Measurements from ENCODE around the gene UNC45A. TPM values are rescaled to one million over a fixed set of nuclear protein-coding genes. Genes with fewer than 3 reads are reported as not detected.
"Not testable (repeated sequence)": the region's sequence is repeated elsewhere in the genome, so short reads cannot be mapped to it uniquely, and the experiment has no call there.

The UNC45A gene
- total RNA-seq, 1 experiment from 2014 or later: 63.1 TPM

- no TSS peak for BruUV-seq (replicated peaks)
- H3K9me3 Mint-ChIP-seq (ENCODE audit: unreplicated experiment): no peaks in the 10 kb centered on the region
These were observed 27.1 kb upstream of the UNC45A start for GRCh38 chr15:90907838-90908507.

GRCh38 chr15:90909449-90909848 is 25.6 kb upstream of the UNC45A start:
- CTCF ChIA-PET: not testable (repeated sequence)

More at GRCh38 chr15:90907838-90908507, 27.1 kb upstream of the UNC45A start:
- Mint-ChIP-seq H3K27me3 (ENCODE audit: insufficient read depth, unreplicated experiment) (no peaks in the 10 kb centered on the region), H3K36me3 (ENCODE audit: insufficient read depth, unreplicated experiment) (peaks cover 33% of the 10 kb centered on the region), H3K4me1 (ENCODE audit: insufficient read depth, unreplicated experiment) (no peaks in the 10 kb centered on the region), H3K4me3 (ENCODE audit: unreplicated experiment) (no peak overlapping the region), H3K27ac (ENCODE audit: low read depth, unreplicated experiment) (no peak overlapping the region)
- no peak for TF ChIP-seq CTCF (IDR thresholded peaks at IDR 0.05; ENCODE audit: unreplicated experiment)
- intact Hi-C loops (cut with micrococcal nuclease): no loop called here
- POLR2A ChIA-PET: interaction anchor here (3.3 kb wide), 1 partner anchor 23 kb away, joined by 15 read pairs; the partner anchor contains the start of gene HDDC3
- DNase-seq (ENCODE audit: unreplicated experiment): no peak
- CTCF ChIA-PET: interaction anchor here (0.6 kb wide), 1 partner anchor 22 kb away, joined by 3 read pairs; no protein-coding TSS in a partner anchor

GRCh38 chr15:90909976-90910375 is 25.1 kb upstream of the UNC45A start:
- no TSS peak for BruUV-seq (replicated peaks)
- Mint-ChIP-seq H3K36me3 (ENCODE audit: insufficient read depth, unreplicated experiment) (peaks cover 46% of the 10 kb centered on the region), H3K4me1 (ENCODE audit: insufficient read depth, unreplicated experiment) (no peaks in the 10 kb centered on the region), H3K4me3 (ENCODE audit: unreplicated experiment) (no peak overlapping the region), H3K27ac (ENCODE audit: low read depth, unreplicated experiment) (no peak overlapping the region), H3K9me3 (ENCODE audit: unreplicated experiment) (no peaks in the 10 kb centered on the region), H3K27me3 (ENCODE audit: insufficient read depth, unreplicated experiment) (no peaks in the 10 kb centered on the region)
- intact Hi-C loops (cut with micrococcal nuclease): no loop called here
- POLR2A ChIA-PET: no interaction called here
- DNase-seq (ENCODE audit: unreplicated experiment): no peak
- no peak for TF ChIP-seq CTCF (IDR thresholded peaks at IDR 0.05; ENCODE audit: unreplicated experiment)
- CTCF ChIA-PET: interaction anchor here (0.9 kb wide), 1 partner anchor 22 kb away, joined by 4 read pairs; the partner anchor contains the start of gene HDDC3

More at GRCh38 chr15:90909449-90909848, 25.6 kb upstream of the UNC45A start:
- BruUV-seq (replicated peaks); H3K4me1 Mint-ChIP-seq (ENCODE audit: insufficient read depth, unreplicated experiment); H3K4me3 Mint-ChIP-seq (ENCODE audit: unreplicated experiment); H3K27ac Mint-ChIP-seq (ENCODE audit: low read depth, unreplicated experiment); H3K27me3 Mint-ChIP-seq (ENCODE audit: insufficient read depth, unreplicated experiment); H3K9me3 Mint-ChIP-seq (ENCODE audit: unreplicated experiment); DNase-seq (ENCODE audit: unreplicated experiment); intact Hi-C loops (cut with micrococcal nuclease): not testable (repeated sequence)
- POLR2A ChIA-PET: interaction anchor here (0.6 to 0.7 kb wide), 2 partner anchors 20 to 928 kb away, joined by 3 read pairs; no protein-coding TSS in a partner anchor
- H3K36me3 Mint-ChIP-seq (ENCODE audit: insufficient read depth, unreplicated experiment): peaks cover 41% of the 10 kb centered on the region

GRCh38 chr15:90910441-90911301 is 24.4 kb upstream of the UNC45A start:
- intact Hi-C loops (cut with micrococcal nuclease): no loop called here
- no TSS peak for BruUV-seq (replicated peaks)
- ChIA-PET CTCF (interaction anchor here (0.9 kb wide), 1 partner anchor 21 kb away, joined by 4 read pairs; the partner anchor contains the start of gene HDDC3), POLR2A (no interaction called here)
- Mint-ChIP-seq H3K27ac (ENCODE audit: low read depth, unreplicated experiment) (no peak overlapping the region), H3K27me3 (ENCODE audit: insufficient read depth, unreplicated experiment) (no peaks in the 10 kb centered on the region), H3K36me3 (ENCODE audit: insufficient read depth, unreplicated experiment) (peaks cover 44% of the 10 kb centered on the region), H3K4me3 (ENCODE audit: unreplicated experiment) (no peak overlapping the region), H3K9me3 (ENCODE audit: unreplicated experiment) (no peaks in the 10 kb centered on the region), H3K4me1 (ENCODE audit: insufficient read depth, unreplicated experiment) (no peaks in the 10 kb centered on the region)
- TF ChIP-seq CTCF (IDR thresholded peaks at IDR 0.05; ENCODE audit: unreplicated experiment): no peak
- DNase-seq (ENCODE audit: unreplicated experiment): no peak
